GM23338 (cell line): ENCODE results near the gene DNAJC11. TPM values are rescaled to one million over a fixed set of nuclear protein-coding genes. Genes with fewer than 3 reads are reported as not detected.

Experiments
- ATAC-seq: fragments of 200-7000 bp; cut with Tn5 transposase; 3 replicates; pipeline ENCODE4 v1.9.1; 2020
- DNase-seq: peaks from one replicate; pipeline ENCODE4 v3.0.0-alpha.2; 2015; ENCODE audit warnings: low spot score
- H2AFZ ChIP-seq: fragments of 200-600 bp; sonication (generic); 2 replicates; pipeline ENCODE4 v1.8.0; 2016; ENCODE audit warnings: antibody characterized with exemption, mild to moderate bottlenecking, moderate library complexity
- H3F3A ChIP-seq: fragments of 200-600 bp; sonication (generic); replicated peaks from 2 replicates; pipeline ENCODE4 v1.8.0; 2017; ENCODE audit warnings: antibody characterized with exemption, mixed run types, low read depth
- H3K27ac ChIP-seq: fragments of 200-600 bp; sonication (generic); 2 replicates; pipeline ENCODE4 v1.6.1; 2016; ENCODE audit warnings: low read depth
- H3K27me3 ChIP-seq: fragments of 200-600 bp; sonication (generic); 2 replicates; pipeline ENCODE4 v1.8.0; 2016; ENCODE audit warnings: mild to moderate bottlenecking, mixed run types, moderate library complexity; ENCODE audit not compliant: insufficient read depth
- H3K36me3 ChIP-seq: fragments of 200-600 bp; sonication (generic); 2 replicates; pipeline ENCODE4 v1.8.0; 2016; ENCODE audit warnings: mild to moderate bottlenecking; ENCODE audit not compliant: insufficient read depth
- H3K4me1 ChIP-seq: fragments of 200-600 bp; sonication (generic); 2 replicates; pipeline ENCODE4 v1.8.0; 2016; ENCODE audit warnings: mild to moderate bottlenecking, moderate library complexity; ENCODE audit not compliant: insufficient read depth
- H3K4me2 ChIP-seq: fragments of 200-600 bp; sonication (generic); 2 replicates; pipeline ENCODE4 v1.7.1; 2017; ENCODE audit warnings: mixed run types
- H3K4me3 ChIP-seq: fragments of 200-600 bp; sonication (generic); 2 replicates; pipeline ENCODE4 v1.6.1; 2016; ENCODE audit warnings: mixed run types
- H3K79me2 ChIP-seq: fragments of 200-600 bp; sonication (generic); replicated peaks from 2 replicates; pipeline ENCODE4 v1.8.0; 2017; ENCODE audit warnings: mild to moderate bottlenecking; ENCODE audit not compliant: insufficient read depth
- H3K9me2 ChIP-seq: fragments of 200-600 bp; sonication (generic); 2 replicates; pipeline ENCODE4 v1.8.0; 2017; ENCODE audit not compliant: insufficient read depth
- H4K20me1 ChIP-seq: fragments of 200-600 bp; sonication (generic); replicated peaks from 2 replicates; pipeline ENCODE4 v1.8.0; 2017; ENCODE audit warnings: mild to moderate bottlenecking; ENCODE audit not compliant: insufficient read depth
- H3K27ac Mint-ChIP-seq: 2 replicates; pipeline ENCODE4 v1.8.0; 2020; ENCODE audit warnings: inconsistent platforms, mild to moderate bottlenecking, moderate library complexity, mixed read lengths
- H3K27me3 Mint-ChIP-seq: 3 replicates; pipeline ENCODE4 v1.8.0; 2022; ENCODE audit warnings: low read depth, mild to moderate bottlenecking, moderate library complexity, mixed read lengths, inconsistent platforms; ENCODE audit not compliant: insufficient read depth, poor library complexity
- H3K36me3 Mint-ChIP-seq: 3 replicates; pipeline ENCODE4 v1.8.0; 2021; ENCODE audit warnings: low read depth, mild to moderate bottlenecking, inconsistent platforms, moderate library complexity, mixed read lengths
- H3K4me1 Mint-ChIP-seq: 3 replicates; pipeline ENCODE4 v1.8.0; 2020; ENCODE audit warnings: mild to moderate bottlenecking, inconsistent platforms, mixed read lengths
- H3K4me3 Mint-ChIP-seq: 3 replicates; pipeline ENCODE4 v1.8.0; 2021; ENCODE audit warnings: moderate library complexity, mild to moderate bottlenecking, inconsistent platforms, mixed read lengths
- H3K9me3 Mint-ChIP-seq: 3 replicates; pipeline ENCODE4 v1.8.0; 2020; ENCODE audit warnings: moderate library complexity, mild to moderate bottlenecking, inconsistent platforms, mixed read lengths
- CREB1 ChIP-seq: fragments of 250-450 bp; sonication (Bioruptor Pico); IDR thresholded peaks from 2 replicates; pipeline ENCODE4 v1.5.0; 2020; ENCODE audit warnings: low read depth, mild to moderate bottlenecking, moderate library complexity
- CTCF ChIP-seq, 2 experiments: fragments of 200-600 bp in 1 of 2; sonication (generic) in 1 of 2; conservative IDR thresholded peaks; 2 replicates each; pipeline versions ENCODE4 v1.5.1 to v1.6.1; 2016 to 2017; ENCODE audit warnings: antibody characterized with exemption in 2 of 2, low read depth in 2 of 2, mild to moderate bottlenecking in 2 of 2, moderate library complexity in 1 of 2
- ETS1 ChIP-seq: IDR thresholded peaks from 2 replicates; pipeline ENCODE4 v1.6.1; 2016; ENCODE audit warnings: antibody characterized with exemption
- EZH2 ChIP-seq: fragments of 200-600 bp; sonication (generic); IDR thresholded peaks from one replicate; pipeline ENCODE4 v1.8.0; 2017; ENCODE audit warnings: antibody characterized with exemption, mild to moderate bottlenecking, low read depth; ENCODE audit not compliant: unreplicated experiment
- EZH2phosphoT487 ChIP-seq: fragments of 200-600 bp; sonication (generic); IDR thresholded peaks from one replicate; pipeline ENCODE4 v1.8.1; 2018; ENCODE audit warnings: antibody characterized with exemption; ENCODE audit not compliant: unreplicated experiment
- JUNB ChIP-seq: IDR thresholded peaks from one replicate; pipeline ENCODE4 v1.6.1; 2016; ENCODE audit warnings: antibody characterized with exemption; ENCODE audit not compliant: unreplicated experiment
- POLR2AphosphoS5 ChIP-seq: IDR thresholded peaks from 2 replicates; pipeline ENCODE4 v1.6.1; 2016; ENCODE audit warnings: antibody characterized with exemption, low read depth
- REST ChIP-seq: IDR thresholded peaks from one replicate; pipeline ENCODE4 v1.6.1; 2018; ENCODE audit warnings: antibody characterized with exemption; ENCODE audit not compliant: unreplicated experiment
- STAT1 ChIP-seq: IDR thresholded peaks from one replicate; pipeline ENCODE4 v1.6.1; 2016; ENCODE audit warnings: antibody characterized with exemption; ENCODE audit not compliant: unreplicated experiment
- ZNF114 ChIP-seq: fragments of 250-450 bp; sonication (Bioruptor Pico); IDR thresholded peaks from 2 replicates; pipeline ENCODE4 v1.5.0; 2020; ENCODE audit warnings: mild to moderate bottlenecking, moderate library complexity
- ZNF331 ChIP-seq: fragments of 250-450 bp; sonication (Bioruptor Pico); IDR thresholded peaks from 2 replicates; pipeline ENCODE4 v1.5.0; 2020; ENCODE audit warnings: low read depth, mild to moderate bottlenecking, moderate library complexity
- polyA plus RNA-seq: library from polyadenylated mRNA; unstranded; fragments of >200 nt; fragmentation: Nextera tagmentation; extraction: Ambion mirVana; gene quantifications from 2 replicates; pipeline ENCODE4 v1.2.1, GENCODE V29; 2016
- total RNA-seq: library from RNA; depleted of rRNA; stranded (reverse); fragments of >200 nt; shearing (Covaris generic); gene quantifications from 2 replicates; pipeline ENCODE4 v1.2.3, GENCODE V29; 2014

Gene DNAJC11
- total and polyA plus RNA-seq, 2 experiments from 2014 or later, result 48.4 to 67.2 TPM

GRCh38 chr1:6690186-6690585 lies 11.4 kb downstream of the DNAJC11 start (continued):
- no peak for TF ChIP-seq CTCF (conservative IDR thresholded peaks at IDR 0.05; ENCODE audit: low read depth in 2 of 2)
- TF ChIP-seq POLR2AphosphoS5, result no peak
- TF ChIP-seq ZNF331 (CRISPR knock-in tag), result no peak
- TF ChIP-seq ETS1, result no peak
- TF ChIP-seq STAT1, result no peak
- no peak for TF ChIP-seq CREB1 (CRISPR knock-in tag)

- Mint-ChIP-seq H3K4me3 (no peak overlapping the region), H3K36me3 (peaks cover 12% of the 10 kb centered on the region; the same call in 2 of the 3 replicates), H3K9me3 (no peaks in the 10 kb centered on the region), H3K27me3 (peaks cover 5% of the 10 kb centered on the region), H3K27ac (no peak overlapping the region), H3K4me1 (peaks cover 33% of the 10 kb centered on the region)
- DNase-seq (no peak), ATAC-seq (no peak)
- Histone ChIP-seq H3K9me2 (no peaks in the 10 kb centered on the region), H3K4me3 (no peak overlapping the region), H3K4me1 (peaks cover 48% of the 10 kb centered on the region), H4K20me1 (peaks cover 30% of the 10 kb centered on the region), H3K79me2 (peaks cover 99% of the 10 kb centered on the region), H3K4me2 (no peak overlapping the region), H2AFZ (no peak overlapping the region), H3F3A (no peaks in the 10 kb centered on the region), H3K27me3 (no peaks in the 10 kb centered on the region), H3K36me3 (no peaks in the 10 kb centered on the region; the same call in 1 of the 2 replicates), H3K27ac (peak overlapping the region; percentile 13; the same call in 1 of the 2 replicates)
- TF ChIP-seq ZNF331 (CRISPR knock-in tag), result no peak
- no peak for TF ChIP-seq STAT1
- TF ChIP-seq ZNF114 (CRISPR knock-in tag), result no peak
- no peak for TF ChIP-seq POLR2AphosphoS5
- no peak for TF ChIP-seq CREB1 (CRISPR knock-in tag)
- TF ChIP-seq EZH2, result no peak
- no peak for TF ChIP-seq JUNB
- no peak for TF ChIP-seq REST
- no peak for TF ChIP-seq CTCF (conservative IDR thresholded peaks at IDR 0.05; ENCODE audit: low read depth in 2 of 2)
- no peak for TF ChIP-seq EZH2phosphoT487
Observed at GRCh38 chr1:6688757-6689156, 12.9 kb downstream of the DNAJC11 start.
